SK-N-SH (cell line): ENCODE results near the gene SPAG9. TPM values are rescaled to one million over a fixed set of nuclear protein-coding genes. Genes with fewer than 3 reads are reported as not detected.

Experiments used
- CTCF ChIA-PET: fragments of 300-600, 350-600 bp; formaldehyde crosslinking; extraction: SDS; loops from one replicate; lab custom pipeline; 2021; lab: Yijun Ruan, JAX
- POLR2A ChIA-PET: fragments of 350-600 bp; sonication (Branson Sonifier 250); formaldehyde crosslinking; extraction: SDS; loops from one replicate; lab custom pipeline; 2020; ENCODE audit warnings: antibody characterized with exemption, inconsistent platforms; lab: Yijun Ruan, JAX
- DNase-seq: peaks from one replicate; pipeline ENCODE4 v3.0.0; 2012
- H2AFZ ChIP-seq: fragments of 200-600 bp; sonication (generic); 2 replicates; pipeline ENCODE4 v1.8.1; 2016; ENCODE audit warnings: antibody characterized with exemption, mild to moderate bottlenecking, low read depth
- H3F3A ChIP-seq: fragments of 200-600 bp; sonication (generic); replicated peaks from 2 replicates; pipeline ENCODE3; 2016; ENCODE audit warnings: antibody characterized with exemption, mild to moderate bottlenecking; ENCODE audit not compliant: insufficient read depth
- H3K27ac ChIP-seq, 2 experiments: fragments of 200-500 bp in 1 of 2; fragments of 200-600 bp in 1 of 2; sonication (Bioruptor generic) in 1 of 2; sonication (generic), shearing (Covaris generic) in 1 of 2; 2 replicates each; pipeline versions ENCODE4 v1.5.1 to v1.6.1; 2014 to 2016; ENCODE audit warnings: low read depth in 2 of 2, inconsistent platforms in 1 of 2, low read length in 1 of 2, mild to moderate bottlenecking in 1 of 2, mixed read lengths in 1 of 2
- H3K27me3 ChIP-seq: fragments of 200-600 bp; sonication (generic), shearing (Covaris generic); 2 replicates; pipeline ENCODE4 v1.6.1; 2016; ENCODE audit warnings: mixed run types; ENCODE audit not compliant: insufficient read depth
- H3K36me3 ChIP-seq, 2 experiments: fragments of 200-500 bp in 1 of 2; fragments of 200-600 bp in 1 of 2; sonication (Bioruptor generic) in 1 of 2; sonication (generic) in 1 of 2; replicated peaks in 1 of 2; 2 replicates each; pipeline versions ENCODE3 to v1.5.1; 2014 to 2016; ENCODE audit warnings: low read length in 1 of 2, mild to moderate bottlenecking in 1 of 2; ENCODE audit not compliant: insufficient read depth in 2 of 2, control insufficient read depth in 1 of 2
- H3K4me1 ChIP-seq, 2 experiments: fragments of 200-500 bp in 1 of 2; fragments of 200-600 bp in 1 of 2; sonication (Bioruptor generic) in 1 of 2; sonication (generic), shearing (Covaris generic) in 1 of 2; 2 replicates each; pipeline versions ENCODE4 v1.5.1 to v1.6.1; 2014 to 2016; ENCODE audit warnings: low read depth in 1 of 2, low read length in 1 of 2, mixed run types in 1 of 2; ENCODE audit not compliant: insufficient read depth in 2 of 2, control insufficient read depth in 1 of 2
- H3K4me2 ChIP-seq: fragments of 200-600 bp; sonication (generic), shearing (Covaris generic); 2 replicates; pipeline ENCODE4 v1.6.1; 2017; ENCODE audit warnings: mixed run types
- H3K4me3 ChIP-seq, 2 experiments: fragments of 200-500 bp in 1 of 2; fragments of 200-600 bp in 1 of 2; sonication (Bioruptor generic) in 1 of 2; sonication (generic), shearing (Covaris generic) in 1 of 2; 2 replicates each; pipeline versions ENCODE4 v1.5.1 to v1.8.1; 2014 to 2016; ENCODE audit warnings: low read depth in 2 of 2, inconsistent platforms in 1 of 2, low read length in 1 of 2, mild to moderate bottlenecking in 1 of 2, mixed read lengths in 1 of 2, moderate library complexity in 1 of 2
- H3K79me2 ChIP-seq: fragments of 200-600 bp; sonication (generic); 2 replicates; pipeline ENCODE4 v1.8.1; 2017; ENCODE audit warnings: mild to moderate bottlenecking; ENCODE audit not compliant: insufficient read depth
- H3K9ac ChIP-seq: fragments of 200-600 bp; sonication (generic); 2 replicates; pipeline ENCODE4 v1.6.1; 2017; ENCODE audit warnings: mixed run types
- H3K9me2 ChIP-seq: fragments of 200-600 bp; sonication (generic); 2 replicates; pipeline ENCODE4 v1.6.1; 2017; ENCODE audit warnings: mixed run types
- H3K9me3 ChIP-seq: fragments of 200-600 bp; sonication (generic); 2 replicates; pipeline ENCODE4 v1.6.1; 2017; ENCODE audit warnings: mixed run types, mild to moderate bottlenecking, moderate library complexity
- H4K20me1 ChIP-seq: fragments of 200-600 bp; sonication (generic); 2 replicates; pipeline ENCODE4 v1.6.1; 2017; ENCODE audit warnings: mild to moderate bottlenecking, mixed run types; ENCODE audit not compliant: insufficient read depth
- CTCF ChIP-seq: fragments of 200-600 bp; sonication (generic); IDR thresholded peaks from 2 replicates; pipeline ENCODE4 v1.6.1; 2017; ENCODE audit warnings: antibody characterized with exemption, mild to moderate bottlenecking, moderate library complexity
- FOXM1 ChIP-seq: IDR thresholded peaks from 2 replicates; pipeline ENCODE4 v1.4.0; 2012; ENCODE audit warnings: low read depth, mild to moderate bottlenecking
- IRF3 ChIP-seq: fragments of 150-350 bp; IDR thresholded peaks from 2 replicates; pipeline ENCODE4 v1.6.1; 2016; ENCODE audit warnings: mild to moderate bottlenecking, low read depth, low read length
- MAX ChIP-seq: IDR thresholded peaks from 2 replicates; pipeline ENCODE4 v1.4.0; 2012; ENCODE audit warnings: low read depth
- MXI1 ChIP-seq: IDR thresholded peaks from 2 replicates; pipeline ENCODE4 v1.6.1; 2012; ENCODE audit warnings: mild to moderate bottlenecking, low read depth, low read length, improper control_type of control experiment
- NFIC ChIP-seq: IDR thresholded peaks from 2 replicates; pipeline ENCODE4 v1.4.0; 2012; ENCODE audit warnings: borderline replicate concordance
- NRF1 ChIP-seq: IDR thresholded peaks from 2 replicates; pipeline ENCODE4 v1.6.1; 2012; ENCODE audit warnings: low read depth, mild to moderate bottlenecking, low read length
- RCOR1 ChIP-seq: fragments of 150-350 bp; IDR thresholded peaks from 2 replicates; pipeline ENCODE4 v1.6.1; 2017; ENCODE audit warnings: antibody characterized with exemption, low read length
- RFX5 ChIP-seq: IDR thresholded peaks from 2 replicates; pipeline ENCODE4 v1.6.1; 2012; ENCODE audit warnings: mild to moderate bottlenecking, improper control_type of control experiment, low read length
- SIN3A ChIP-seq: IDR thresholded peaks from 2 replicates; pipeline ENCODE4 v1.6.1; 2012; ENCODE audit warnings: low read depth, mild to moderate bottlenecking, low read length, moderate library complexity, borderline replicate concordance
- TCF12 ChIP-seq: IDR thresholded peaks from 2 replicates; pipeline ENCODE4 v1.4.0; 2012
- TEAD4 ChIP-seq: IDR thresholded peaks from 2 replicates; pipeline ENCODE4 v1.4.0; 2012; ENCODE audit warnings: mild to moderate bottlenecking, borderline replicate concordance; ENCODE audit not compliant: insufficient read depth
- USF1 ChIP-seq: IDR thresholded peaks from 2 replicates; pipeline ENCODE4 v1.4.0; 2012; ENCODE audit warnings: low read depth, borderline replicate concordance
- USF2 ChIP-seq: fragments of 150-350 bp; IDR thresholded peaks from 2 replicates; pipeline ENCODE4 v1.6.1; 2017; ENCODE audit warnings: antibody characterized with exemption, low read length, low read depth, borderline replicate concordance
- YY1 ChIP-seq: IDR thresholded peaks from 2 replicates; pipeline ENCODE4 v1.4.0; 2012; ENCODE audit warnings: low read depth, mild to moderate bottlenecking
- ZBTB33 ChIP-seq: IDR thresholded peaks from 2 replicates; pipeline ENCODE4 v1.4.0; 2012; ENCODE audit warnings: low read depth, borderline replicate concordance
- WGBS: methylation state at CpG from one replicate; pipeline ENCODE4 v1.1.6; 2017; ENCODE audit warnings: low lambda C conversion rate; 5-methylcytosine and 5-hydroxymethylcytosine counted together
- polyA plus RNA-seq, 3 experiments: library from polyadenylated mRNA; depleted of rRNA; stranded (reverse); fragments of >200 nt; gene quantifications; 2 replicates each; pipeline ENCODE4 v1.2.3, GENCODE V29; 2012

SPAG9 gene
- polyA plus RNA-seq, 1 of the 3 experiments (the other 2 are of a cell fraction): 32.1 TPM

- TF ChIP-seq CTCF (no peak), MAX (no peak), NRF1 (no peak), YY1 (no peak), IRF3 (no peak), ZBTB33 (no peak), RCOR1 (no peak), SIN3A (no peak)
Measured at GRCh38 chr17:51032850-51033249, 87.8 kb downstream of the SPAG9 start (continued).

GRCh38 chr17:51029568-51030463 lies 90.9 kb downstream of the SPAG9 start:
- peak overlapping the region in 1 of 2 experiments; percentile 24; a peak in 3 of 4 replicates for H3K4me3 ChIP-seq
- peaks cover 18% of the 10 kb centered on the region for H3F3A ChIP-seq
- no peaks in the 10 kb centered on the region for H3K9me3 ChIP-seq
- peaks cover under 1 to 11% of the 10 kb centered on the region in 2 experiments; a peak in 3 of 4 replicates for H3K4me1 ChIP-seq
- no peak for DNase-seq
- peak overlapping the region; percentile 23; the same call in 1 of the 2 replicates for H3K9ac ChIP-seq
- H3K27me3 ChIP-seq: no peaks in the 10 kb centered on the region
- no peaks in the 10 kb centered on the region for H4K20me1 ChIP-seq
- 71% methylated on average over 3 of the region's 3 CpGs for WGBS
- H2AFZ ChIP-seq: 0 out of 2 replicates have a peak overlapping the region, but pooled peaks have one; percentile 8
- peaks cover 80% of the 10 kb centered on the region for H3K79me2 ChIP-seq
- peaks cover 8 to 46% of the 10 kb centered on the region in 2 experiments for H3K36me3 ChIP-seq
- no peaks in the 10 kb centered on the region for H3K9me2 ChIP-seq
- POLR2A ChIA-PET: no interaction called here
- CTCF ChIA-PET: interaction anchor here (1.0 to 5.6 kb wide), 5 partner anchors 12 to 29 kb away, joined by 3 to 32 read pairs (median 6); no protein-coding TSS in a partner anchor
- H3K4me2 ChIP-seq: peak overlapping the region; percentile 61
- H3K27ac ChIP-seq: peak overlapping the region; percentile 18 to 59; a peak in 2 of 4 replicates
- TF ChIP-seq IRF3 (no peak), TEAD4 (no peak), CTCF (no peak), SIN3A (no peak), MAX (no peak), USF1 (no peak), MXI1 (no peak), RFX5 (no peak), USF2 (no peak), RCOR1 (no peak), NFIC (no peak), TCF12 (no peak), FOXM1 (no peak)
